ENCODE results near the gene BMPR2.
"Not testable (repeated sequence)": the region's sequence is repeated elsewhere in the genome, so short reads cannot be mapped to it uniquely, and the experiment has no call there.

- not testable (repeated sequence) for TF ChIP-seq CTCF, EZH2, EZH2phosphoT487 (IDR thresholded peaks at IDR 0.05)
These were observed 170.5 kb downstream of the BMPR2 start for GRCh38 chr2:202546499-202547141.
